H54 (cell line): ENCODE measurements around the gene PDXK.

Source experiments
- DNase-seq: peaks from one replicate; pipeline ENCODE4 v3.0.0; 2011; ENCODE audit warnings: low spot score, mixed read lengths; ENCODE audit not compliant: insufficient read length
- FAIRE-seq: peaks from 3 replicates; lab custom pipeline; 2011; peaks lifted over from hg19 to GRCh38; lab: Jason Lieb, UNC
- POLR2A ChIP-seq: IDR thresholded peaks from 2 replicates; pipeline ENCODE4 v1.6.1; 2011; ENCODE audit warnings: low read depth, mild to moderate bottlenecking, low read length

PDXK gene

GRCh38 chr21:43736224-43736883 lies 17.4 kb downstream of the PDXK start:
- DNase-seq (no peak), FAIRE-seq (no peak)
- TF ChIP-seq POLR2A, result no peak

- no peak for FAIRE-seq
- TF ChIP-seq POLR2A, result no peak
- DNase-seq, result no peak
Measured at GRCh38 chr21:43737158-43737950, 18.4 kb downstream of the PDXK start.

GRCh38 chr21:43739621-43740435 lies 20.9 kb downstream of the PDXK start:
- peak; percentile 77 for DNase-seq
- FAIRE-seq, result no peak
- TF ChIP-seq POLR2A, result no peak

GRCh38 chr21:43740497-43741156 lies 21.7 kb downstream of the PDXK start:
- TF ChIP-seq POLR2A, result no peak
- FAIRE-seq, result no peak
- DNase-seq, result peak; percentile 49

- FAIRE-seq (no peak), DNase-seq (no peak)
- TF ChIP-seq POLR2A, result no peak
Measured at GRCh38 chr21:43741423-43742096, 22.6 kb downstream of the PDXK start.

- FAIRE-seq, result no peak
- no peak for TF ChIP-seq POLR2A
- no peak for DNase-seq
Measured at GRCh38 chr21:43743947-43744346, 25.0 kb downstream of the PDXK start.

GRCh38 chr21:43744725-43745124 lies 25.8 kb downstream of the PDXK start:
- TF ChIP-seq POLR2A, result no peak
- FAIRE-seq (no peak), DNase-seq (no peak)

- FAIRE-seq, result no peak
Measured at GRCh38 chr21:43745772-43746517, 27.0 kb downstream of the PDXK start.

GRCh38 chr21:43748622-43749021 lies 29.7 kb downstream of the PDXK start:
- TF ChIP-seq POLR2A, result no peak
- no peak for DNase-seq
- FAIRE-seq, result no peak

More at GRCh38 chr21:43745772-43746517, 27.0 kb downstream of the PDXK start:
- no peak for TF ChIP-seq POLR2A
- no peak for DNase-seq

- FAIRE-seq (no peak), DNase-seq (no peak)
- no peak for TF ChIP-seq POLR2A
Measured at GRCh38 chr21:43749651-43750262, 30.8 kb downstream of the PDXK start.

- no peak for DNase-seq
- no peak for TF ChIP-seq POLR2A
- no peak for FAIRE-seq
Measured at GRCh38 chr21:43750339-43751033, 31.6 kb downstream of the PDXK start.
